Measurements from ENCODE around the gene ARL4C.
"Not testable (repeated sequence)": the region's sequence is repeated elsewhere in the genome, so short reads cannot be mapped to it uniquely, and the experiment has no call there.

ARL4C gene

DNA sequence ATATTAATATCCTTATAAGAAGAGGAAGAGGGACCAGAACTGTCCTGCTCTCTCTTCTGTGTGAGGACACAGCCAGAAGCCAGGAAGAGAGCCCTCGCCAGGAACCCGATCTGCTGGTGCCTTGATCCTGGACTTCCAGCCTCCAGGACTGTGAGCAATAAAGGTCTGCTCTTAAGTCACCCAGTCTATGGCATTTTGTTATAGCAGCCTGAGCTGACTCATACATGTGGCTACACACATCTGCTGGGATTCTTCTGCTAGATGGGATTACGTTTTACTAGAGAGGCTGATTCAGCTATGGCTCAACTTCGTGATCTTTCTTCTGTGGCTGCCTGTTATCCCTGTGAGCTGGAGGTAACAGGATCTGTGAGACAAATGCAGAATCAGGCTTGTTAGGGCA lies 29.6 kb downstream of the ARL4C start:
- FAIRE-seq (no peak), DNase-seq (ENCODE audit: insufficient read length, low spot score) (no peak)
- no peak for TF ChIP-seq POLR2A (IDR thresholded peaks at IDR 0.05; ENCODE audit: low read depth, low read length)

DNA sequence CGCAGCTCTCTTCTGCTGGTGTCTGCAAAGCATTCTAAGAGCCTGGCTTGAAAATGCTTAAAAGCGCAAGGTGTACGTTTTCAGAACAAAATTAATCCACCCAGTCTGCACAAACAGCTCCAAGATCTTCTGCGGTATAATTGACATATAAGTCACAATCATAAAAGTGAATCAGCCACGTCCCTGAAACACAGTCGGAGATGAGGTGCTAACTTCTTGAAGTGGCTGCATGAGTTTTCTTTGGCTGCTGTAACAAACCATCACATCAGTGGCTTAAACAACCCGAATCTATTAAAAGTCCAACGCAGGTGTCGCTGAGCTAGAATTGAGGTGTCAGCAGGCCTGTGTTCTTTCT lies 32.6 kb downstream of the ARL4C start:
- no peak for DNase-seq (ENCODE audit: insufficient read length, low spot score)
- TF ChIP-seq POLR2AphosphoS5 (IDR thresholded peaks at IDR 0.05; ENCODE audit: low read depth, low read length), result no peak
- no peak for TF ChIP-seq SPI1 (IDR thresholded peaks at IDR 0.05; ENCODE audit: low read depth, low read length)
- no peak for TF ChIP-seq TAF1 (IDR thresholded peaks at IDR 0.05; ENCODE audit: low read depth, low read length)
- TF ChIP-seq PAX5 (IDR thresholded peaks at IDR 0.05; ENCODE audit: insufficient read depth, low read length, severe bottlenecking), result no peak
- no peak for TF ChIP-seq POU2F2 (IDR thresholded peaks at IDR 0.05; ENCODE audit: low read depth, low read length)
- no peak for TF ChIP-seq POLR2A (IDR thresholded peaks at IDR 0.05; ENCODE audit: low read depth, low read length)
- no peak for FAIRE-seq

- TF ChIP-seq TAF1 (IDR thresholded peaks at IDR 0.05; ENCODE audit: low read depth, low read length), result no peak
- TF ChIP-seq POU2F2 (IDR thresholded peaks at IDR 0.05; ENCODE audit: low read depth, low read length), result no peak
- TF ChIP-seq PAX5 (IDR thresholded peaks at IDR 0.05; ENCODE audit: insufficient read depth, low read length, severe bottlenecking), result no peak
- TF ChIP-seq SPI1 (IDR thresholded peaks at IDR 0.05; ENCODE audit: low read depth, low read length), result no peak
- no peak for TF ChIP-seq POLR2AphosphoS5 (IDR thresholded peaks at IDR 0.05; ENCODE audit: low read depth, low read length)
- TF ChIP-seq POLR2A (IDR thresholded peaks at IDR 0.05; ENCODE audit: low read depth, low read length), result no peak
- DNase-seq (ENCODE audit: insufficient read length, low spot score) (no peak), FAIRE-seq (no peak)
Observed at GRCh38 chr2:234463626-234464290, 33.1 kb downstream of the ARL4C start.

DNA sequence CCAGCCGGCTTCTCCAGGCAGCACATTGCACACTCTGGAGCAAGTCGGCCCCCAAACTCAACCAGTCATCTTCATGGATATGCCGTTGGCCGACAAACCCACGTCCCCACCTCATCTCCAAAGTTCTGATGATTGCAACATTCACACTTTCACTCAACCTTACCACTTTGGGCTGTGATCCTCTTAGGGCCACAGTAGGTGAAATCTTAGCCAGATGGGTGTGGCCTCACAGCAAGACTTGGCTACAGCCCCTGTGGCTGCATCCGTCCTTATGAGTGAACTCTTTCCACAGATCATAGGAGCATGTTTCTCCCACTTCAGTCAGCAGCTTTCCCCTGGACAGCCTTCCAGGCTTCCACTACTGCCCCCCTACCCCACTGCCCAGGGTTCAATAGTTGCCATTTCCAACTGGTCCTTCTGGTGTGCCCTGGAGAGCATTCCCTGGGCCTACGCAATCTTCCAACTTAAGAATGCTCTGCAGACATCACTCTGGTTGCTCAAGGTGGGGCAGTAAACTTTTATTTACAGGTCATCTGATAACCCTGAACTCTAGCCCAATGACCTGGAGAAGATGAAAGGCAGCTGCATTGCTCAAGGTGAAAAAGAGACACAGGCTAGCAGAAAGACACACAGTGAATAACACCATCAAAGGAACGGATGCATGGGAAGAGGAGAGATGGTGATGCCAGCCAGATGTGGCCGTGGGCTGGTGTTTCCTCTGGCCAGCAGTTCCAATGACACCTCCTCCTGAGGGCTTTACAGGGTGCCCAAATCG lies 34.5 kb downstream of the ARL4C start:
- no peak for TF ChIP-seq SPI1 (IDR thresholded peaks at IDR 0.05; ENCODE audit: low read depth, low read length)
- TF ChIP-seq PAX5 (IDR thresholded peaks at IDR 0.05; ENCODE audit: insufficient read depth, low read length, severe bottlenecking), result no peak
- TF ChIP-seq POLR2A (IDR thresholded peaks at IDR 0.05; ENCODE audit: low read depth, low read length), result no peak
- no peak for TF ChIP-seq POU2F2 (IDR thresholded peaks at IDR 0.05; ENCODE audit: low read depth, low read length)
- no peak for TF ChIP-seq TAF1 (IDR thresholded peaks at IDR 0.05; ENCODE audit: low read depth, low read length)
- no peak for TF ChIP-seq POLR2AphosphoS5 (IDR thresholded peaks at IDR 0.05; ENCODE audit: low read depth, low read length)
- no peak for FAIRE-seq
- no peak for DNase-seq (ENCODE audit: insufficient read length, low spot score)

DNA sequence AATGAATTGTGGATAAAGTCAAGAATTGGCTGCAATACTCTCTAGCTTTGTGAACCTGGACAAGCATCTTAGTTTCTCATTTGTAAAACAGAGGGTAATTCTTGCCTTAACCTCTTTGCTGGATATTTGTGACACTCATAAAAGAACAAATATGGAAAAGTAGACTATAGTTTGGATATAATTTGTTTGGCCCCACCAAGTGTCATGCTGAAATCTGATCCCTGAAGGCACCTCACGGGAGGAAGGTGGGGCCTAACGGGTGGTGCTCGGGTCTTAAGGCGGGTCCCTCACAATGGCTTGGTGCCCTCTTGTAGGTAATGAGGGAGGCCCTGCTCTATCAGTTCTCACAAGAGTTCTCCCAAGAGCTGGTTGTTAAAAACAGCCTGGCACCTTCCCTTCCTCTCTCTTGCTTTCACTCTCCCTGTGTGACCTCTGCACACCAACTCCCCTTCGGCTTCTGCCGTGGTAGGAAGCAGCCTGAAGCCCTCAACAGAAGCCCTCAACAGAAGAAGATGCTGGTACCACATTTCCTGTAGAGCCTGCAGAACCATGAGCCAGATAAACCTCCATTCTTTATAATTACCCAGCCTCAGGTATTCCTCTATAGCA lies 37.4 kb downstream of the ARL4C start:
- no peak for DNase-seq (ENCODE audit: insufficient read length, low spot score)
- no peak for FAIRE-seq
- no peak for TF ChIP-seq PAX5 (IDR thresholded peaks at IDR 0.05; ENCODE audit: insufficient read depth, low read length, severe bottlenecking)
- TF ChIP-seq TAF1 (IDR thresholded peaks at IDR 0.05; ENCODE audit: low read depth, low read length), result no peak
- no peak for TF ChIP-seq POLR2AphosphoS5 (IDR thresholded peaks at IDR 0.05; ENCODE audit: low read depth, low read length)
- TF ChIP-seq SPI1 (IDR thresholded peaks at IDR 0.05; ENCODE audit: low read depth, low read length), result no peak
- no peak for TF ChIP-seq POLR2A (IDR thresholded peaks at IDR 0.05; ENCODE audit: low read depth, low read length)
- TF ChIP-seq POU2F2 (IDR thresholded peaks at IDR 0.05; ENCODE audit: low read depth, low read length), result no peak

- FAIRE-seq, result peak; percentile 45
- DNase-seq (ENCODE audit: insufficient read length, low spot score), result no peak
- TF ChIP-seq PAX5 (IDR thresholded peaks at IDR 0.05; ENCODE audit: insufficient read depth, low read length, severe bottlenecking) (no peak), POLR2AphosphoS5 (IDR thresholded peaks at IDR 0.05; ENCODE audit: low read depth, low read length) (no peak), POU2F2 (IDR thresholded peaks at IDR 0.05; ENCODE audit: low read depth, low read length) (no peak), TAF1 (IDR thresholded peaks at IDR 0.05; ENCODE audit: low read depth, low read length) (no peak), POLR2A (IDR thresholded peaks at IDR 0.05; ENCODE audit: low read depth, low read length) (no peak), SPI1 (IDR thresholded peaks at IDR 0.05; ENCODE audit: low read depth, low read length) (no peak)
Observed at GRCh38 chr2:234458466-234458865, 38.4 kb downstream of the ARL4C start.

DNA sequence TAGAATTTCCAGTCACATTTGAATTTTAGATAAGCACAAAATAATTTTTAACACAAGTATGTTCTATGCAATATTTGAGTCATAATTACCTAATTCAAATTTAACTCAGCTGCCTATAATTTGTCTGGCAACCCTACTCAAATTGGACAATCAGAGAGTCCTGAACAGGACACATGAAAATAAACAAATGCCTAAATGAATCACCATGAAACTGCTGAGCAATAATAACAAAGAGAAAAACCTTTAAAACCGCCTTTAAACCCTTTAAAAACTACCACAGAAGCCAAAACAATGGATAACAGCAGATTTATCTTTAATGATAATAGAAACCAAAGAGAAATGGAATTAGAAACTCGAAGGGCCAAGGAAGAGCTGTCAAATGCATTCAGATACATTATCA lies 39.5 kb downstream of the ARL4C start:
- FAIRE-seq, result no peak

GRCh38 chr2:234455246-234455645 lies 41.6 kb downstream of the ARL4C start:
- not testable (repeated sequence) for DNase-seq (ENCODE audit: insufficient read length, low spot score); FAIRE-seq

More for the DNA sequence above, 39.5 kb downstream of the ARL4C start:
- no peak for TF ChIP-seq POU2F2 (IDR thresholded peaks at IDR 0.05; ENCODE audit: low read depth, low read length)
- TF ChIP-seq POLR2AphosphoS5 (IDR thresholded peaks at IDR 0.05; ENCODE audit: low read depth, low read length), result no peak
- no peak for TF ChIP-seq POLR2A (IDR thresholded peaks at IDR 0.05; ENCODE audit: low read depth, low read length)
- TF ChIP-seq TAF1 (IDR thresholded peaks at IDR 0.05; ENCODE audit: low read depth, low read length), result no peak
- no peak for DNase-seq (ENCODE audit: insufficient read length, low spot score)

DNA sequence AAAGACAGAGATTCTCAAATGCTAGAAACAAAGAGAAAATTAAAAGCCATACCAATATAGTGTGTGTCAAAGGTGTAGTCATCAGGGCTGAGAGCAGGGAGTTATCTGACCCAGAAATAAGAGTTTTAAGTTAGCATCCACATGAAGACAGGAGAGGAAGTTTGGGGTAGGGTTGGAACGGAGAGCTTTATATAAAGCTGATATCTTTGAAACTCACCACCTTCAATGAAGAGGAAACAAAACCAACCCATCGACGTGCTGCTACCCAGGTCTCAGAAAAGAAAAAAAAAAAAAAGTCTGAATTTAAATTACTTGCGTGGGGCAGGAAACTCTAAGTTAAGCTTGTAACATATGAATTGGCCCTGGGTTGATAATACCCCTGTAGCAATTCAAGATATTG lies 42.4 kb downstream of the ARL4C start:
- no peak for TF ChIP-seq POLR2AphosphoS5 (IDR thresholded peaks at IDR 0.05; ENCODE audit: low read depth, low read length)
- DNase-seq (ENCODE audit: insufficient read length, low spot score), result no peak
- FAIRE-seq, result no peak

DNA sequence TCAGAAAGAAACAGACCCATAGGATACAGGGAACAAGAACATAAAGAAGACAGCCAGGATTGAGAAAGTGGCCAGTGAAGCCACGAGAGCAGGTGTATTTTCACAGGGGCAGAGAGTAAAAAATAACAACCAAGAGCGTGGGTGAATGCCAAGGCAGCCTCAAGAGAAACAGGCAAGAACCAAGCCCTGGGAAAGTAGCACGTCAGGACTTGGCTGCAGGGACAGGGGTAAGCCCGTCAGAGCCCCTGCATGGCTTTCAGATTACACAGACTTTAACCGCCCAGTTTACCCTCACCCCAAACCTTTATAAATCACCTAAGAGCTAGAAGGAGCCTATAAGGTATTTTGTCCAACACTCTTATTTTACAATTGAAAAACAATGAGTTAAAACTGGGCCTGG lies 43.7 kb downstream of the ARL4C start:
- no peak for DNase-seq (ENCODE audit: insufficient read length, low spot score)
- TF ChIP-seq SPI1 (IDR thresholded peaks at IDR 0.05; ENCODE audit: low read depth, low read length) (no peak), TAF1 (IDR thresholded peaks at IDR 0.05; ENCODE audit: low read depth, low read length) (no peak), POU2F2 (IDR thresholded peaks at IDR 0.05; ENCODE audit: low read depth, low read length) (no peak), POLR2AphosphoS5 (IDR thresholded peaks at IDR 0.05; ENCODE audit: low read depth, low read length) (no peak), POLR2A (IDR thresholded peaks at IDR 0.05; ENCODE audit: low read depth, low read length) (no peak), PAX5 (IDR thresholded peaks at IDR 0.05; ENCODE audit: insufficient read depth, low read length, severe bottlenecking) (no peak)
- FAIRE-seq, result no peak
